ENCODE data around the gene SLC38A9.

The SLC38A9 gene

DNA sequence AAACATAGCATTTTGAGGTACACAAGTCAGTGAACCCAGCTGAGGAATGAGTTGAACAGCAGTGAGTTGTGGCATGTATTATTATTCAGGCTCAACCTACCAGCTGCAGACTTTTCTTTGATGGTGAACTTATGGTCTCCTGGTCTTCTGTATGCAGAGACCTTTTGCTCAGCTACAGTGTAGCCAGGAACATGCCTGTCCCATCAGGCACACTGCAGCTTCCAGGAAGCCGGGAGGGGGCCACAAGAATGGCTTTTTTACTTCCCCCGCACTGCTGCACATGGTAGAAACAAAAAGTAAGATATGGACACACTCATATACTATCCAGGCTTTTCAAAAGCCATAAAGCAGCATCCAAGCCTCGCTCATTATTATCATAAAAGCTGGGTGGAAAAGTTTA is 112.0 kb downstream of the SLC38A9 start:
- TF ChIP-seq MYC (IDR thresholded peaks at IDR 0.05; ENCODE audit: low read depth, low read length) = no peak
- TF ChIP-seq, protein P1, sequence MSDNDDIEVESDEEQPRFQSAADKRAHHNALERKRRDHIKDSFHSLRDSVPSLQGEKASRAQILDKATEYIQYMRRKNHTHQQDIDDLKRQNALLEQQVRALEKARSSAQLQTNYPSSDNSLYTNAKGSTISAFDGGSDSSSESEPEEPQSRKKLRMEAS (IDR thresholded peaks at IDR 0.05; ENCODE audit: low read depth, low read length) = no peak
- TF ChIP-seq, protein P2, sequence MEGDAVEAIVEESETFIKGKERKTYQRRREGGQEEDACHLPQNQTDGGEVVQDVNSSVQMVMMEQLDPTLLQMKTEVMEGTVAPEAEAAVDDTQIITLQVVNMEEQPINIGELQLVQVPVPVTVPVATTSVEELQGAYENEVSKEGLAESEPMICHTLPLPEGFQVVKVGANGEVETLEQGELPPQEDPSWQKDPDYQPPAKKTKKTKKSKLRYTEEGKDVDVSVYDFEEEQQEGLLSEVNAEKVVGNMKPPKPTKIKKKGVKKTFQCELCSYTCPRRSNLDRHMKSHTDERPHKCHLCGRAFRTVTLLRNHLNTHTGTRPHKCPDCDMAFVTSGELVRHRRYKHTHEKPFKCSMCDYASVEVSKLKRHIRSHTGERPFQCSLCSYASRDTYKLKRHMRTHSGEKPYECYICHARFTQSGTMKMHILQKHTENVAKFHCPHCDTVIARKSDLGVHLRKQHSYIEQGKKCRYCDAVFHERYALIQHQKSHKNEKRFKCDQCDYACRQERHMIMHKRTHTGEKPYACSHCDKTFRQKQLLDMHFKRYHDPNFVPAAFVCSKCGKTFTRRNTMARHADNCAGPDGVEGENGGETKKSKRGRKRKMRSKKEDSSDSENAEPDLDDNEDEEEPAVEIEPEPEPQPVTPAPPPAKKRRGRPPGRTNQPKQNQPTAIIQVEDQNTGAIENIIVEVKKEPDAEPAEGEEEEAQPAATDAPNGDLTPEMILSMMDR (IDR thresholded peaks at IDR 0.05; ENCODE audit: low read depth, low read length) = no peak
- TF ChIP-seq POLR2A (IDR thresholded peaks at IDR 0.05; ENCODE audit: extremely low read depth, insufficient read length) = no peak
- no peak overlapping the region for H3K4me3 ChIP-seq (ENCODE audit: low read depth, low read length)
- no peak for DNase-seq (ENCODE audit: low read depth)

DNA sequence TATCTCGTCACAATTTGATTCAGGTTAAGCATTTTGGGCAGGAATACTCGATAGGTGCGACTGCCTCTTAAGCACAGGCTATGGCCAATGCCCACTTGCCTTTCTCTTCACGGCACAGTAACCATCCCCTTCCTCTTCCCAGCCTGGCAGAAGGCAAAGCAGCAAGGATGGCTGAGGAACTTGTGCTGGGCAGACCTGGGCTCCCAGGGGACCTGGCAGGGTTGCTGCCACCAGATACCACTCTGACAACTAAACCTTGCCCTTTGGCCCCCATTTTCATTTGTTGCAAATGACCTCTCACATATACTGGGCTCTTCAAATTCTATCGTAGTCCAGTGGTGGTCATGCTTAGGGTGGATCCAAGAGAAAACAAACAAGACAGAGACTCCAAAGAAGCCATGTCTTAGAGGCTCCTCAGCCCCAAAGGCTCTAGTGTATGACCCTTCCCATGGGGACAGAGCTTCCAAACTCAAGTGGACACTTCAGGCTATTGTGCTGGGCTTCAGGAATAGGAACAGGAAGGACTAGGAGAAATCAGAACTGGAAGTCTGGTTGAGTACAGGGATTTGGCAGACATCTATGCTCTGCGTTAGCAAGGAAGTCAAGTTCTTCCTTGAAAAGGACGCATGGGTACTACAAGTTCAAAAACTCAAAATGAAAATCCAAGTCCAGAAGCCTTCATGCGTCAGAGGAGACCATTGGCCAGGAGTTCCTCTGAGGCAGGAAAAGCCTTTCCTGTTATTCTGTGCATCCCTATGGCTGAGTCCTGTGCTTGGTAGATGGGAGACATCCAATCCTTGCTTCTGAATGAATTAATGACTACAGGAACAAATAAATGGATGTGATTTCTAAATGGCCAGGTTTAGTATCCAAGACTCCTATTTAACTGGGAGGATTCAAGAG is 112.7 kb downstream of the SLC38A9 start:
- no peak for DNase-seq (ENCODE audit: low read depth)
- TF ChIP-seq, protein P2 (IDR thresholded peaks at IDR 0.05; ENCODE audit: low read depth, low read length) = no peak
- TF ChIP-seq POLR2A (IDR thresholded peaks at IDR 0.05; ENCODE audit: extremely low read depth, insufficient read length) (no peak), MYC (IDR thresholded peaks at IDR 0.05; ENCODE audit: low read depth, low read length) (no peak)
- TF ChIP-seq, protein P1 (IDR thresholded peaks at IDR 0.05; ENCODE audit: low read depth, low read length) = no peak
- no peak overlapping the region for H3K4me3 ChIP-seq (ENCODE audit: low read depth, low read length)

DNA sequence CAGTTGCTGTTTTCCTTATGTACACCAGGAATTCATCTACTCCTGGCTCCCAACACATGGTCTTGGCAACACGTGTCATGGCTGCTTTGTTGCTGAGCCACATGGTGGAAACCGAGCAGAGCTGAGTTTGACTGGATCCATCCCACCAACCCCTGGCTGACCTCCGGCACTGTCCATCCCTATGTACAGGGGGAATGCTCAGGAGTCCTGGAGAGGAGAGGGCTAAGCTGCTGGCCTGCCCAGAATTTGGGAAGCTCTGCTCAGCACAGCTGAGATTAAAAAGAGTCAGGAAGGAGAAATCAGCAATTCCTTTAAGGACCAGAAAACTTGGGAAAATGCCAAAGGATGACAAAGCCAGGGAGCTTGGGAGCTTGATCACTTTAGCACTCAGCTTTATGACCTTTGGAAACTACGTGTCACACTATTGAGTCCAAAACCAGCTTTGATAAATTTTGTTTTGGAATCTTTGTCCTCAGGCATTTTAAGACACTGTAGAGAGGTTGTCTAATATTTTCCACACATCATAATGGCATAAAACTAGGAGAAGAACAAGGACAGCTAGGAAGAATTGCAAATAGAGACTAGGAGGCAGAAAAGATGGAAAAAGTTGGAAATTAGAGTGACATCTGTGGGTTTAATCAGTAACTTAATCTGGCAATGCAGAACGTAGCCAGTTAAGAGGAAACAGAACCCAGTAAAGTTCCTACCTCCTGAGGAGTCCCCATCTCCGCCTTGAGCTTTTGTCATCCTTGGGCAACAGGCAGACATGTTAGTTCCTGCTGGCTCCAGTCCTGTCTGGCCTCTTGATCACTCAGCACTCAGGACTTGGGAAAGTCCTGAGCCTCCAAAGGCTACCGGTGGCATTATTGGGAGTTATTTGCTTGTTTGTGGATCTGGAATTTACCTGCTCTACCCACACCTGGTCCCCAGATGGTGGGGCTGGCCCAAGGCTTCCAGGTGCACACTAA is 114.8 kb downstream of the SLC38A9 start:
- no peak overlapping the region for H3K4me3 ChIP-seq (ENCODE audit: low read depth, low read length)
- TF ChIP-seq, protein P2 (IDR thresholded peaks at IDR 0.05; ENCODE audit: low read depth, low read length) = no peak
- TF ChIP-seq POLR2A (IDR thresholded peaks at IDR 0.05; ENCODE audit: extremely low read depth, insufficient read length) (no peak), MYC (IDR thresholded peaks at IDR 0.05; ENCODE audit: low read depth, low read length) (no peak)
- TF ChIP-seq, protein P1 (IDR thresholded peaks at IDR 0.05; ENCODE audit: low read depth, low read length) = no peak
- DNase-seq (ENCODE audit: low read depth) = no peak

DNA sequence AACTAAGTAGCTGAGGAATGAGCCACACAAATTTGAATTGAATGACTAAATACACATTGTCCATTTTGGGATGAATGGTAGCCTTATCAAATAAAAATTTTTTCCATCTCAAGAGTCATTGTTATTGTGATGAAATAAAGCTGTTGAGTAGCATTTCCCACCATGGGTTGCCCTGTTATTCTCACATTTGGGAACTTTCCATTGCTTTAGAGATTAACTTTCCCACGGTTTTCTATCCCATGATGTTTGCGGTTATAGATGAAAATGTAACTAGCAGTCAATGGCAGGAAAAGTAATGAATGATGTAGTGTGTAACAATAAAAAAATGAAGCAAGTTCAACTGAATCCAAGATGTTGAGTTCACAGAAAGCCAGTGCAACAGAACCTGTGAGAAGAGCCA is 117.5 kb downstream of the SLC38A9 start:
- TF ChIP-seq MYC (IDR thresholded peaks at IDR 0.05; ENCODE audit: low read depth, low read length) (no peak), POLR2A (IDR thresholded peaks at IDR 0.05; ENCODE audit: extremely low read depth, insufficient read length) (no peak)
- TF ChIP-seq, protein P2 (IDR thresholded peaks at IDR 0.05; ENCODE audit: low read depth, low read length) = no peak
- TF ChIP-seq, protein P1 (IDR thresholded peaks at IDR 0.05; ENCODE audit: low read depth, low read length) = no peak
- H3K4me3 ChIP-seq (ENCODE audit: low read depth, low read length) = no peak overlapping the region
- no peak for DNase-seq (ENCODE audit: low read depth)

DNA sequence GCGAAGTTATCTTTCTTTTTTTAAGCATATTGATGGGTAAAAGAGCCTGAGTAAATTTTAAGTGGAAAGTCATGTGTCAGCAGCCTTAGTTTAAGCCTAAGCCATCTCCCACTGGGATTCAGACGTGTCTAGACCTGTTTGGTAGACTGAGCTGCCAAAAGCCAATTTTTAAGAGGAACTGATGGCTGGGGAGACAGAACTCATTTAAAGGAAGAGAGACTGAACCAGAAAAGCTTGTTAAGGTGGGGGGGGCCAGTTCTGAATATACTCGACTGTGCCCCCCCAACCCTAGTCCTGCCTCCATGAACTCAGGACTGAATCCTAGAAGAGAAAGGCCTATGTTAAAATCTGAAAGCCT is 119.0 kb downstream of the SLC38A9 start:
- DNase-seq (ENCODE audit: low read depth) = no peak
- TF ChIP-seq, protein P2 (IDR thresholded peaks at IDR 0.05; ENCODE audit: low read depth, low read length) = no peak
- no peak for TF ChIP-seq POLR2A (IDR thresholded peaks at IDR 0.05; ENCODE audit: extremely low read depth, insufficient read length)
- TF ChIP-seq MYC (IDR thresholded peaks at IDR 0.05; ENCODE audit: low read depth, low read length) = no peak
- TF ChIP-seq, protein P1 (IDR thresholded peaks at IDR 0.05; ENCODE audit: low read depth, low read length) = no peak
- no peak overlapping the region for H3K4me3 ChIP-seq (ENCODE audit: low read depth, low read length)

All from NB4 (cell line).